Measurements from ENCODE around the gene SIAE. TPM values are rescaled to one million over a fixed set of nuclear protein-coding genes. Genes with fewer than 3 reads are reported as not detected.

Gene SIAE, protein sequence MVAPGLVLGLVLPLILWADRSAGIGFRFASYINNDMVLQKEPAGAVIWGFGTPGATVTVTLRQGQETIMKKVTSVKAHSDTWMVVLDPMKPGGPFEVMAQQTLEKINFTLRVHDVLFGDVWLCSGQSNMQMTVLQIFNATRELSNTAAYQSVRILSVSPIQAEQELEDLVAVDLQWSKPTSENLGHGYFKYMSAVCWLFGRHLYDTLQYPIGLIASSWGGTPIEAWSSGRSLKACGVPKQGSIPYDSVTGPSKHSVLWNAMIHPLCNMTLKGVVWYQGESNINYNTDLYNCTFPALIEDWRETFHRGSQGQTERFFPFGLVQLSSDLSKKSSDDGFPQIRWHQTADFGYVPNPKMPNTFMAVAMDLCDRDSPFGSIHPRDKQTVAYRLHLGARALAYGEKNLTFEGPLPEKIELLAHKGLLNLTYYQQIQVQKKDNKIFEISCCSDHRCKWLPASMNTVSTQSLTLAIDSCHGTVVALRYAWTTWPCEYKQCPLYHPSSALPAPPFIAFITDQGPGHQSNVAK
- 12.5 and 20.1 TPM in 2 replicates for total RNA-seq (ENCODE audit: low replicate concordance)

GRCh38 chr11:124673333-124674167 lies at the start of gene SIAE, which contains the start of gene SPA17:
Gene SIAE, minus strand, starts transcription at chr11:124673739. Its CDS starts 31 bp downstream, at chr11:124673708.
Gene SPA17, plus strand, starts transcription at chr11:124673904. Its CDS starts 1,361 bp downstream, at chr11:124675265.

GRCh38 chr11:124622531-124623451 lies 50.7 kb downstream of the SIAE start, which contains the start of gene TBRG1:
Gene TBRG1, plus strand, starts transcription at chr11:124622864. Its CDS starts 220 bp downstream, at chr11:124623084.

GRCh38 chr11:124611064-124611463 lies 62.5 kb downstream of the SIAE start, which contains the start of gene PANX3:
Gene PANX3, plus strand, starts transcription at chr11:124611428. Its CDS starts 129 bp downstream, at chr11:124611557.

Other genes starting within 250 kb of the SIAE start
- not detected in 2 replicates for gene OR8B4, start 248.9 kb downstream of the SIAE start, total RNA-seq (ENCODE audit: low replicate concordance)
- not detected in 2 replicates for gene OR8B8, start 228.0 kb downstream of the SIAE start, total RNA-seq (ENCODE audit: low replicate concordance)
- not detected in 2 replicates for gene OR8B12, start 130.1 kb downstream of the SIAE start, total RNA-seq (ENCODE audit: low replicate concordance)
- gene OR8A1, start 103.7 kb downstream of the SIAE start, total RNA-seq (ENCODE audit: low replicate concordance) = not detected in 2 replicates
- gene PANX3, start 62.3 kb downstream of the SIAE start, total RNA-seq (ENCODE audit: low replicate concordance) = not detected in 2 replicates
- gene TBRG1, start 50.9 kb downstream of the SIAE start, total RNA-seq (ENCODE audit: low replicate concordance) = 14.5 and 18.3 TPM in 2 replicates
- 7.8 and 10.1 TPM in 2 replicates for gene SPA17, start 165 bp upstream of the SIAE start, total RNA-seq (ENCODE audit: low replicate concordance)
- 0.30 and 0.47 TPM in 2 replicates for gene NRGN, start 66.2 kb upstream of the SIAE start, total RNA-seq (ENCODE audit: low replicate concordance)
- not detected in 2 replicates for gene VSIG2, start 78.5 kb upstream of the SIAE start, total RNA-seq (ENCODE audit: low replicate concordance)
- 0.23 and 3.8 TPM in 2 replicates for gene ESAM, start 88.6 kb upstream of the SIAE start, total RNA-seq (ENCODE audit: low replicate concordance)
- gene MSANTD2, start 126.7 kb upstream of the SIAE start, total RNA-seq (ENCODE audit: low replicate concordance) = 2.9 and 6.5 TPM in 2 replicates
- gene ROBO3, start 191.7 kb upstream of the SIAE start, total RNA-seq (ENCODE audit: low replicate concordance) = 2.9 and 19.0 TPM in 2 replicates
- 0.35 and 0.53 TPM in 2 replicates for gene ROBO4, start 224.1 kb upstream of the SIAE start, total RNA-seq (ENCODE audit: low replicate concordance)
- gene HEPN1, start 245.5 kb upstream of the SIAE start, total RNA-seq (ENCODE audit: low replicate concordance) = 0.08 TPM in 1 of 2 replicates, not detected in the other

Measured in smooth muscle cell of the coronary artery (primary cell).